Activated CD4-positive, alpha-beta T cell treated with anti-CD3 and anti-CD28 coated beads for 1 hour (primary cell): ENCODE results near the gene RHOXF1.
"Not testable (repeated sequence)": the region's sequence is repeated elsewhere in the genome, so short reads cannot be mapped to it uniquely, and the experiment has no call there.

Source experiments
- DNase-seq: peaks from one replicate; pipeline ENCODE4 v3.0.0-alpha.2; 2020

RHOXF1 gene, protein sequence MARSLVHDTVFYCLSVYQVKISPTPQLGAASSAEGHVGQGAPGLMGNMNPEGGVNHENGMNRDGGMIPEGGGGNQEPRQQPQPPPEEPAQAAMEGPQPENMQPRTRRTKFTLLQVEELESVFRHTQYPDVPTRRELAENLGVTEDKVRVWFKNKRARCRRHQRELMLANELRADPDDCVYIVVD

DNA sequence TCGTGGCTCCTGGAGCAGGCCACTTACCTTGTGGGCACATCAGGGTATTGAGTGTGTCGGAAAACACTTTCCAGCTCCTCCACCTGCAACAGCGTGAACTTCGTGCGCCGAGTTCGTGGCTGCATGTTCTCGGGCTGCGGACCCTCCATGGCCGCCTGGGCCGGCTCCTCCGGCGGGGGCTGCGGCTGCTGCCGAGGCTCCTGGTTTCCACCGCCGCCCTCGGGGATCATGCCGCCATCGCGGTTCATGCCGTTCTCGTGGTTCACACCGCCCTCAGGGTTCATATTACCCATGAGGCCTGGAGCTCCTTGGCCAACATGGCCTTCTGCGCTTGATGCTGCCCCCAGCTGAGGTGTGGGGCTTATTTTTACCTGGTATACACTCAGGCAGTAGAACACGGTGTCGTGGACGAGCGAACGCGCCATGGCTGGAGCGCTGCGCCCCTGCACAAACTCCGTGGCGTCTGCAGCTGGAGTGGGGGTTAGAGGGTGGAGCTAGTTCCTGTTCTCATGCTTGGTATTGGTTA, at the start of gene RHOXF1:
Gene RHOXF1 (minus strand): TSS at position 476 of the 526 bp plus-strand sequence. CDS start 51 bp downstream, at position 425.
- no peak for DNase-seq

DNA sequence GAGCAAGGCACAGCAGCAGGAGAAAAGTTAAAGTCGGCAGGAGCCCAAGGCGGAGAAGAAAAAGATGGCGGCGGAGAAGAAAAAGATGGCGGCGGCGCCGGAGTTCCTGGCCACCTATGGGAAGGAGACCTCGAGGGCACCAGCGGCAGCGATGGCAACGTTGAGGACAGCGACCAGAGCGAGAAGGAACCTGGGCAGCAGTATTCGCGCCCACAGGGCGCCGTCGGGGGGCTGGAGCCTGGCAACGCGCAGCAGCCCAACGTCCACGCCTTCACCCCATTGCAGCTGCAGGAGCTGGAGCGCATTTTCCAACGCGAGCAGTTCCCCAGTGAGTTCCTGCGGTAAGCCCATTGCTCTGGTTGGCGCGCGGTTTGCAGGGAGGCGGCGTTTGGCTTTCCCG, 43.4 kb upstream of the RHOXF1 start:
- DNase-seq = not testable (repeated sequence)

DNA sequence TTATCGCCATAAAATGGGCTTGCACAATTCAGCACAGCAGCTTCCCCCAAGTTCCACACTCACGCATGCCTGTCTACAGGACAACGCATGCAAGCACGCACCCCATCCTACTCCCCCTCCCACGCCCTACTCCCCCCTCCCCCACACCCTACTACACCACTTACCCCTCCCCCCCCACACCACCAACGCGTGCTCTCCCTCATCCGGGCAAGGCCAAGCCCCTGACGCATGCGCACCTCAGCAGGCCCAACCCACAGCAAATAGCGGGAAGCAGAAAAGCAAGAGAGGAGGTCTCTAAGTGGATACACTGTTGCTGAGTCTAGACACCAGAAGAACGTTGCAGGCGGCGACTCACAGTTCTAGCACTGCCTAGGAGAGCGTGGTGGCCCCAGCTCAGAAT, 42.6 kb upstream of the RHOXF1 start, which contains the start of gene RHOXF2:
Gene RHOXF2 (plus strand): TSS at position 301 of the 400 bp plus-strand sequence. CDS start 138 bp downstream, outside the sequence.
- DNase-seq = not testable (repeated sequence)

DNA sequence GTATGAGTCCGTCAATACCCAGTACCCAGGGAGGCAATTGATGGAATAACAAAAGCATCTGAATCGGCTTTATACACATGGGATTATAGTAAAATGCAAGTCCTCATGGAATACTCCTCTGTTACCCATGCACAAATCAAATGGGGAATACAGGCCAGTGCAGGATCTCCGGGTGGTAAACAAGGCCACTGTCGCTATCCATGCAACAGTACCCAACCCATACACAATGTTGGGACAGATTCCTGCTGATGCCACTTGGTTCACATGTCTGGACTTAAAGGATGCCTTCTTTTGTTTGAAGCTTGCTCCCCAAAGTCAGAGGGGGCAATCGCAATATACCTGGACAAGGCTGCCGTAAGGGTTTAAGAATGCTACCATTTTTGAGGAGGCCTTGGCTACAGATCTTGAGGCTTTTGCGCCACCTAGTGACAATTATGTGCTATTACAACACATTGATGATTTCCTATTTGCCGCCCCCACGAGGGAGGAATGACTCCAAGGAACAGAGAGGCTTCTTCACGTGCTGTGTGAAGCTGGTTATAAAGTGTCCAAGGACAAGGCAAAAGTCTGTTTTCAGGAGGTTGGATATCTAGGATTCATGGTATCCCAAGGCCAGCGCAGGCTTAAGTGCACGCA, 34.5 kb upstream of the RHOXF1 start:
- DNase-seq = not testable (repeated sequence)

DNA sequence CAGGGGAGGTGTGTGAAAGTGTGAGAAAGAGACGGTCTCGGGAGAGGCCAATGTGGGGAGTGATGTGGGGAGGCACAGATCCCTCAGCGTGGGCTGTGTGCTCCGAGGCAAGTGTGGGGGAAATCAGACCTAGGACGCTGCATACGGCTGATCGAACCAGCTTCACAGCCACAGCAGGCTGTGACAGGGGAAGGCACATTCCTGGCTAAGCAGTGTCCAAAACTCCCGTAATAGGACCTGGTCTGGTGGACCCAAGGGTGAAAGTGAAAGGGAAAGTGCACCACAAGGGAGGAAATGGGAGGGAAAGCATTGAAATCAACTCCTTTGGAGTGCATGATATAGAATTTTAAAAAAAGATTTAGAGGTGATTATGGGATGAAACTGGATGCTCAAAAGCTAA, 31.8 kb upstream of the RHOXF1 start:
- DNase-seq = no peak

DNA sequence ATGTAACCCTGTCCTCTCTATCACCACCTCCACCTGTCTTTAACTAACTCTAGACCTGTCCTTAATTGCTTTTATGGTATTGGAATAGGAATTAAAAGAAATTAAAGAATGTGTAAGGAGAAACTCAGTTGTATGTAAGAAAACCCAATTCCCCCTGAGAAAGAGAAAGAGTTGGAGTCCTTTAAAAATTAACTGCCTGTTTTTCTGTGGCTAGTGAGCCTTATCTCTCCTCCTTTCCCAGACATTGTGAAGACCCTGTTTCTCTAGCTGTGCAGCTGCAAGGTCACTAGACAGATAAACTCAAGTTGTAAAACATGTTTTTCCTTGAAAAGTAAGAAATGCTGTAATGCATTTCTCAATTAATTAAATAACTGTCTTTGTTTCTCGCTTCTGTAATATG, 30.6 kb upstream of the RHOXF1 start:
- not testable (repeated sequence) for DNase-seq

DNA sequence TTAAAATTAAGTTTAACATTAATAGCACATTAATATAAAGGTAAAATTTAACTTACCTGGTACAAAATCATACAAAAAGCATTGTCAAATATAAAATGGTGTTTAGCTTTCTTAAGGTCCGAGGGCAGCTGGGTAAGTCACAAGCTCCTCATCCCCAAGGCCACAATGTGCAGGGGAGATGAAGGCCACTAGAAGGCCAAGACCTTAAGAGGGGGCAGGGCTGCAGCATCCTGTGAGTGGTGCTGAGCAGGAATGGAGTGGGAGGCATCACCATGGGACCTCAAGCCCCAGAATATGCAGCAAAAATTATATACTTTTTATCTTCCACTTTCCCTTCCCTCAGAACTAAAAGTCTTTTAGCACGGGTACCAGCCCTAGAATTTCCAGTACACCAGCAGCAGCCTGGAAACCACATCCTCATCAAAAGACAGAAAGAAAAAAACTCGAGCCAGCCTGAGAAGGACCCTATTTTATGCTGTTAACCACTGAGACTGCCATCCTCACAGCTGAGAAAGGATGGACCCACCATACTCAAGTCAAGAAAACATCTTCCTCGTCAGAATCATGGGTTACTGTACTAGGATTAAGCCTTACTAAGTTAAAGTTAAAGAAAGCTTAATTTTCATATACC, 29.7 kb upstream of the RHOXF1 start:
- DNase-seq = no peak

DNA sequence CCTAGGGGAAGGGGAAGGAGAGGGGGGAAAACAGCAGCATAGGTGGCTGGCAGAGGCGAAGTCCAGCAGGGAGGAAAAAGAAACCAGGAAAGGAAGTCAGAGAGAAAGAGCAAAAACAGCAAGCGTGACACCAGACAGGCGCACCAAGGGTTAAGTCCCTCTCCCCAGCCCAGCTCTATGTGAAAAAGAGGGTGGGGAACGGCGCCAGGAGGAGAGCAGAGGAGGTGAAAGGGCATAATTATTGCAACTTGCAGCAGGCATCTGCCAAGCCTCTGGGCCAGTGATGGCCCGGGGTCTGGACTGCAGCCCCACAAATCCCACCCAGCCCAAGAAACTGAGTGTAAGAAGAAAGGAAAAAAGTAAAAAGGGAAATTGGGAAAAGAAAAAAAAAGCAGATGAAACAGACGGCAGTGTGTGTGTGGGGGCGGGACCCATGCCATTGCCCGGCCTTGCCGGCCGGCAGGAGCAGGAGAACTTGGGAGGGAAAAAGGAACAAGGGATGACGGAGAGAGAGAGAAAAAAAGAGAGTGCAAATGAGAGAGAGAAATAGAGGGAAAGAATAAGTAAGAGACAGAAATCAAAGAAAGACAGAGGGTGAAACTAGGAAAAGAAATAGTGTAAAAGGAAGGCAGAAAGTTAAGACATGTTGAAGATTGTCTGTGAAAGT, 28.6 kb upstream of the RHOXF1 start:
- no peak for DNase-seq

DNA sequence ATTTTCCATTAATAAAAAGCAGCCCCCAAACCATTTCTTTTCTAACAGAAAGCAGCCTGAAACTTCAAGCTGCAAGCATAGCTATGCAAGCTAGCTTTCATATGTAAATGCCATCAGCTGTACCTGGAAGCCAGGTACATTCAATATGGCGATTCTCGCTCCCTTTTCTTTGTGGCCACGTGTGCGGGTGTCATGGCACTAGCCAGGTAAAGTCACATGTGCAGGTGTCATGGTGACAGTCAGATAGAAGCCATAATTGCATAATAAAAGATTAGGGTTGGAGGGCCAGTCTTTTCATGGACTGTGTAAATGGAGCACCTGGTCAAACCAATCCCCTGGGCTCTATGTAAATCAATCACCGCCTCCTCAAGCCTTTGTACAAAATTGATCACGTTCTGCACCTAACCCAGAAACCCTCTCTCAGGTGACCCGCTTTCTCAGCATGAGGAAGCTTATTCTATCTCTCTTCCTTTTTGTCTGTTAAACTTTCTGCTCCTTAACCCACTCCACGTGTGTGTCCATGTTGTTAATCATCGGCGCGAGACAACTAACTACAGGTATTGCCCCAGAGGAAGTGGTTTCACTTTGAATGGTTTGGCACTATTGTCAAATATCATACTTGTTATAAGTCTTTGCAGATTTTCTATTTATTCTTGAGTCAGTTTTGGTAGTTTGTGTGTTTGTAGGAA, 24.7 kb upstream of the RHOXF1 start:
- DNase-seq = no peak

DNA sequence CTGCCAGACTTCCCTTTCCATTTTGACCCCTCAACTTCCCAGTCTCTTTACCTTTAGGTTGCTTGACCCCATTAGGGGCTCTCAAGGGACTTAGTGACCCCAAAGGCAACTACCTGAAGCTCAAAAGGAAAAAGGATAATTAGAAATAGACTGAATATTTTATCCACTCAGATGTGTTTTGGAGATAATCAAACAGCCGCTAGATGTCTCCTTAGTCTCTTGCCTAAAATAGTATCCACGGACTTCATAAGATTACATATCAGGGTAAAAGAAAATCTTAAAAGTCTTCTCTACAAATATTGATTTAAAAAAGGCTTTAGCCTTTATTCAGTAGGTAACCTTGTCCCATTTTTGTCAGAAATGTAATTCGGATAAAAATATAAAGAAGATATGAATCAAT, 21.7 kb upstream of the RHOXF1 start:
- no peak for DNase-seq

DNA sequence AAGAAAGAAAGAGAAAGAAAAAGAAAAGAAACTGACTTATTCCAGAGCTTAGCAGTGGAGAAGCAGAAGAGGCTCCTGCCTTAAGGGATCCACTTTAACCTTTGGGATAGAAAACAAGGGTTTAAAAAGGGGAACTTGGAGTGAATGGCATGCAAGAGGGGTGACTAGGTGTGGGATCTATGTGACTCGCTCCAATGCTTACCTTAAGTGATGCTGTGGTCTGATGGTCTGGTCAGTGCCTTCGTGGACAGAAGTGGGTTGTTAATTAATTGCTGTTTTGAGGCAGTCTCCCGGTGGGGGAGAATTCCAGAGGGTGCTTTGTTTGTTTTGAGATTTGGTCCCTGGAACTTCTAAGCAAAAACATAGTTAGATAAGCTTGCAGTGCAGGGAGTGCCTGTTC, 21.1 kb upstream of the RHOXF1 start:
- no peak for DNase-seq

DNA sequence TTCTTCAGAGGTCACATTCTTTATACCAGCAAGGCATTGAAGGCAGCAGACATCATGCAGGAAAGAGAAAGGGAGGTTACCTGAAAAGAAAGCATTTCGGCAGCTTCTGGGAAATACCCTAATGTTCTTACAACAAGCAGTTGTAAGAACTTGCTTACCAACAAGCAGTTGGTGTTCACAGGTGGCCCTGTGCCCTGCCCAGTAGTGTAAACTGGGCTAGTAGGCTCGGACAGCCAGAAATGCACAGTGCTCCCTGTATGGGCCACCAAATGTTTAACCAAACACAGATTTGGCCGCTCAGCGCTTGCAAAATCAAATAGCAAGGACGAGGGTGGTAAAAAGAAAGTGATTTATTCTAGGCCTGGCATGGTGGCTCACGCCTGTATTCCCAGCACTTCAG, 20.4 kb upstream of the RHOXF1 start:
- no peak for DNase-seq

DNA sequence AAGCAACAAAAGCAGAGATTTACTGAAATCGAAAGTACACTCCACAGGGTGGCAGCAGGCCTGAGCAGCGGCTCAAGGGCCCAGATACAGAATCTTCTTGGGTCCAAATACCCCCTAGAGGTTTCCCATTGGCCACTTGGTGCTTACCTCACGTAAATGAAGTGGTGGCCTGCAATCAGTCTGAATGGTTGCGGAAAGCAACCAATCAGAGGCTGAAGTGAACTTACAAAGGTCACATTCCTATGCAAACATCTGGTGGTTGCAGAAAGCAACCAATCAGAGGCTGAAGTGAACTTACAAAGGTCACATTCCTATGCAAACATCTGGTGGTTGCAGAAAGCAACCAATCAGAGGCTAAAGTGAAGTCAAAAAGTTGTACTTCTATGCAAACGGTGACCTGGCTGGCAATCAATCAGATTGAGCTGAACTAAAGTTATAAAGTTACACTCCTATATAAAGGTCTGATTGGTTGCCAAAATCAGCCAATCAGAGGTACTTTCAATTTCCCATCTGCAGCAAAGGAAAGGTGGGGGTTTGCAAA, 12.7 kb upstream of the RHOXF1 start:
- DNase-seq = not testable (repeated sequence)

DNA sequence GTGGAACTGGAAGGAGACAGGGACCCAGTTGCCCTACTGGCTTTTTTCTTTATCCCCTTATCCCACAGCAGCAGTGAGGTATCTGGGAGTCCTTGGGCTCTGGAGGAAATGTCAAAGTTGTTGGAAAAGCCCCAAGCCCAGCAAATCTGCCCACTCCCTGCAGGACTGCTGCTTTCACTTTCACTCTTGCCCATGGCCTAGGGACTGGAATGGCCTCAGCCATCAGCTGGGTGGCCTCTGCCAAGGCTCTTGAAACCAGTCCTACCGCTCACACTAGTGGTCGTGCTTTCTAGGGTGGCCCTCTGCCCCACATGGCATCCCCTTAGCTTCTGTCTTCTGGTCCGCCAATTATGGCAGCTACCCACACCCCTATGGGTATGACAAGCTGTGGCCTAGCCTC, 9.7 kb upstream of the RHOXF1 start:
- DNase-seq = no peak

DNA sequence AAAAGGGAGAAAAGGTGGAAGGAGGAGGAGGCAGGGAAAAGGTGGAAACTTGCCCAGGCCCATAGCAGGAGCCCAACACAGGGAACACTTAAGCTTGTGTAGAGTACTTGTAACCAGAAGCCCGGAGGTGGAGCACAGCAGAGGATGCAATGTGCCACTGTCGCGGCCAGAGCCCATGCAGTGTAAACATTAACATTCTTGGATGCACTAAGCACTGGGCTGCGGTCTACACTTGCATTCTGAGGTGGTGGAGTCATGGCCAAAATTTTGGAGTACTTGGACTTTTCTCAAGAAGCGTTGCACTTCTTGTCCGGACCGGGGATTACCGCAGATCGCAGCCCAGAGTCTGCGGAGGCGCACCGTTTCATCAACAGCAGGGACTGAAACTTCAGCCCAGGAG, 4.5 kb upstream of the RHOXF1 start:
- no peak for DNase-seq

DNA sequence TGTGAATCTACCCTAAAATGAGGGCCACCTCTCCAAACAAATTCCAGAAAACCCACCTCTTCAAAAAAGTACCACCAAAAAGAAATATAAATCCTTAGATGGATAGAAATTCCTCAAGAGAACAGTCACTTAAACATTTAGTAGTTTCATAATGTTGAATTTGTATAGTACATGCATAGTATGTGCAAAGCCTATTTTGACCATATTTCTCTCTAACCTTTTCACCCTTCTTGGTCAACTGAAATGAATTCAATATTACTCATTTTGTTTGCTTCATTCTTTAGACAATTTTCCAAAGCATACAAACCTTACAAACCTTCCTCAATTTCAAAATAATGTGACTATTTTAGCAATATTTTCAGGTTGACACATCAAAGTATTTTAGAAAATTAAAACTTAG, 4.1 kb downstream of the RHOXF1 start:
- DNase-seq = no peak

DNA sequence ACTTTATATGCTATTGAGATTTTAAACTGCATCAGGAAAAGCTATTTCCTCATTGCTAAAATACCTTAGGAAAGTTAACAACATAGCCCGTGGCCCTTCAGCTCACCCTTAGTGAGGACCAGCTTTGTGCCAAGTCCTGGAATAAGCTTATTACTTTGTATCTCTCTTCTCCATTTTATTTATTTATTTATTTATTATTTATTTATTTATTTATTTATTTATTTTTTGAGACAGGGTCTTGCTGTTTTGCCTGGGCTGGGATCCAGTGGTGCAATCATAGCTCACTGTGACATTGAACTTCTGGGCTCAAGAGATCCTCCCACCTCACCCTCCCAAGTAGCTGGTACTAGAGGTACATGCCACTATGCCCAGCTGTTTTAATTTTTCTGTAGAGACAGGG, 6.3 kb downstream of the RHOXF1 start:
- DNase-seq = no peak

DNA sequence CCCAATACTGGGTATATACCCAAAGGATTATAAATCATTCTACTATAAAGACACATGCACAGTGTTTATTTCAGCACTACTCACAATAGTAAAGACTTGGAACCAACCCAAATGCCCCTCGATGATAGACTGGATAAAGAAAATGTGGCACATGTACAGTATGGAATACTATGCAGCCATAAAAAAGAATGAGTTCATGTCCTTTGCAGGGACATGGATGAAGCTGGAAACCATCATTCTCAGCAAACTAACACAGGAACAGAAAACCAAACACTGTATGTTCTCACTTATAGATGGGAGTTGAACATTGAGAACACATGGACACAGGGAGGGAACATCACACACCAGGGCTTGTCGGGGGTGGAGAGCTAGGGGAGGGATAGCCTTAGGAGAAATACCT, 11.0 kb downstream of the RHOXF1 start:
- not testable (repeated sequence) for DNase-seq

DNA sequence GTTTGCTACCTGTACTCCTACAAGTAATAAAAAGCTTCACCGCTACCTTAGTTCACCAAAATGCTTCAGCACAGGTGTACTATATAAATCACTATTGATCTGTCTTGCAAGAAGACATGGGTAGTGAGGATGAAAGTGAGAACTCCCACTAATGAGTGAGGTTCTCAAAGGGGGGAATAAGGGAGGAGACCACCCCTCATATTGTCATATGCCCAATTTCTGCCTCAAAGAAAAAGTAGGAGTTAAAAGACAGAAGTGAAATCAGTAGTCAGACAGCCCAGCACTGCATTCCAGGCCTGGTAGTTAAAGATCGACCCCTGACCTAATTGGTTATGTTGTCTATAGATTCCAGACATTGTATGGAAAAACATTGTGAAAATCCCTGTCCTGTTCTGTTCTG, 14.7 kb downstream of the RHOXF1 start:
- DNase-seq = not testable (repeated sequence)

DNA sequence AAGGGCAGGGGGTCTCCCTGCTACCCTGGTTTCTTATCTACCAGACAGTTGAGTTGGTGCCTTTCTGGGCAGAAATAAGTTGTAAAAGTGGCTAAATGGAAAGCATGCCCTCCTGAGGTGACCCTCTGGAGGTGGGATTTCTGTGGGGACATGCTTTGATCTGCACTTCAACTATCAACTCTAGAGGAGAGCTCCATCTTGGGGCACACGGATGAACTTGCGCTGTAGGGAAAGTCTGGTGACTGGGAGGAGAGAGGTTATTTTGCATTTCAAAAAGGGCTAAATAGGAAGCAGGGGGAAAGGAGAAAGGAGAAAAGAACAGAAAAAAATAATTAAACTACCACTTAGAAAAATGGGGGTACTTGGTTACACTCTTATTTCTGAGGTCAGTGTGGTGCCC, 25.5 kb downstream of the RHOXF1 start:
- DNase-seq = no peak

DNA sequence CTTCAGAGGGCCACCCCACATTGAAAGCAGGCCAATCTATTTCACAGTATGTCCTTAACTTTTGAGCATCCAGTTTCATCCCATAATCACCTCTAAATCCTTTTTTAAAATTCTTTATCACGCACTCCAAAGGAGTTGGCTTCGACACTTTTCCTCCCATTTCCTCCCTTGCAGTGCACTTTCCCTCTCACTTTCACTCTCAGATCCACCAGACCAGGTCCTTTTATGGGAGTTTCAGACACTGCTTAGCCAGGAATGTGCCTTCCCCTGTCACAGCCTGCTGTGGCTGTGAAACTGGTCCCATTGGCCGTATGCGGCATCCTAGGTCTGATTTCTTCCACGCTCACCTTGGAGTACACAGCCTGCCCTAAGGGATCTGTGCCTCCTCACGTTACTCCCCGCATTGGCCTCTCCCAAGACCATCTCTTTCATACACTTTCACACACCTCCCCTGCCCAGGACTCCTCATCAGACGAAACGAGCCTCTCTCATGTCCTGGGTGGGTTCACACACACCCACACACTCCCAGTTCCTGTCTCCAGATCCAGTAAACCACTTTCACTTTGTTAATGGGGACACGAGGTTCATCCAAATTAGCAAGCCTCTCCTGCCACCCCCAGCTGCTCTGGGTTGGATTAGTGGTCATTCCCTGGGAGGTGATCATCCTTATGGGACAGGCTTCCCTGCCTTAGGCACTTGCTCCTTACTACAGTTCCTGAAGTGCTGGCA, 28.3 kb downstream of the RHOXF1 start:
- no peak for DNase-seq
